Neural cell (in vitro differentiated cells): ENCODE measurements around the gene CCNK.

Experiments used
- CTCF ChIP-seq: fragments of 450-650 bp; IDR thresholded peaks from 2 replicates; pipeline ENCODE4 v1.5.1; 2014; ENCODE audit warnings: antibody characterized with exemption, mild to moderate bottlenecking, moderate library complexity; ENCODE audit not compliant: poor library complexity, severe bottlenecking
- EZH2 ChIP-seq: fragments of 200-600, 300-800 bp; shearing (Covaris generic), sonication (generic); IDR thresholded peaks from 2 replicates; pipeline ENCODE4 v1.6.1; 2014; ENCODE audit warnings: antibody characterized with exemption, low read length, borderline replicate concordance, mild to moderate bottlenecking; ENCODE audit not compliant: insufficient read depth, poor library complexity, severe bottlenecking
- MXI1 ChIP-seq: fragments of 450-650 bp; conservative IDR thresholded peaks from 2 replicates; pipeline ENCODE4 v1.6.1; 2014; ENCODE audit warnings: antibody characterized with exemption, mild to moderate bottlenecking; ENCODE audit not compliant: poor library complexity, severe bottlenecking
- POLR2AphosphoS5 ChIP-seq: IDR thresholded peaks from 2 replicates; pipeline ENCODE4 v1.6.1; 2012
- RAD21 ChIP-seq: fragments of 450-650 bp; conservative IDR thresholded peaks from 2 replicates; pipeline ENCODE4 v1.6.1; 2014; ENCODE audit warnings: antibody characterized with exemption, mild to moderate bottlenecking, moderate library complexity

- TF ChIP-seq CTCF (no peak), MXI1 (no peak), RAD21 (no peak), EZH2 (no peak), POLR2AphosphoS5 (no peak)
These were observed 21.8 kb downstream of the CCNK start for GRCh38 chr14:99502989-99503421.
